Endometrial microvascular endothelial cells (primary cell): ENCODE results near the gene QPCTL. TPM values are rescaled to one million over a fixed set of nuclear protein-coding genes. Genes with fewer than 3 reads are reported as not detected.
"Not testable (repeated sequence)": the region's sequence is repeated elsewhere in the genome, so short reads cannot be mapped to it uniquely, and the experiment has no call there.

ENCODE experiments used
- in situ Hi-C: cut with HindIII; loops from 2 replicates; pipeline ENCODE4 v1.10.0; 2017; ENCODE audit warnings: low sequenced_read_pairs, low pct_unique_long_range_greater_than_20kb; ENCODE audit errors: inconsistent ontology term
- total RNA-seq: library from RNA; depleted of rRNA; stranded (reverse); fragments of >200 nt; gene quantifications from one replicate; pipeline ENCODE4 v1.2.3, GENCODE V29; 2015; ENCODE audit errors: inconsistent ontology term

QPCTL gene
- total RNA-seq, 1 donor from 2014 or later = 21.3 TPM

- in situ Hi-C loops = no loop called here
Measured at GRCh38 chr19:45712699-45713067, 20.2 kb downstream of the QPCTL start.

GRCh38 chr19:45713141-45713540 lies 20.7 kb downstream of the QPCTL start:
- in situ Hi-C loops = no loop called here

- in situ Hi-C loops = no loop called here
Measured at GRCh38 chr19:45715139-45715538, 22.7 kb downstream of the QPCTL start.

GRCh38 chr19:45716359-45717130 lies 24.1 kb downstream of the QPCTL start:
- in situ Hi-C loops = no loop called here

- in situ Hi-C loops = no loop called here
Measured at GRCh38 chr19:45717131-45717982, 24.9 kb downstream of the QPCTL start.

GRCh38 chr19:45717983-45718650 lies 25.7 kb downstream of the QPCTL start:
- in situ Hi-C loops = no loop called here

GRCh38 chr19:45720065-45720464 lies 27.6 kb downstream of the QPCTL start:
- in situ Hi-C loops = not testable (repeated sequence)

GRCh38 chr19:45728683-45729082 lies 36.2 kb downstream of the QPCTL start:
- in situ Hi-C loops = not testable (repeated sequence)

GRCh38 chr19:45729800-45730290 lies 37.4 kb downstream of the QPCTL start:
- in situ Hi-C loops = no loop called here

GRCh38 chr19:45730368-45731288 lies 38.2 kb downstream of the QPCTL start, which contains the start of gene FBXO46:
FBXO46 (minus strand) TSS chr19:45730896; CDS start chr19:45713495, 17,401 bp downstream.
- in situ Hi-C loops = no loop called here

- in situ Hi-C loops = no loop called here
Measured at GRCh38 chr19:45733160-45733810, 40.8 kb downstream of the QPCTL start, which contains the start of gene MEIOSIN. MEIOSIN (plus strand) TSS chr19:45733439; CDS start chr19:45735377, 1,938 bp downstream.

GRCh38 chr19:45739498-45740439 lies 47.3 kb downstream of the QPCTL start:
- in situ Hi-C loops = no loop called here

- in situ Hi-C loops = no loop called here
Measured at GRCh38 chr19:45742969-45743368, 50.5 kb downstream of the QPCTL start.

GRCh38 chr19:45745606-45746005 lies 53.1 kb downstream of the QPCTL start:
- in situ Hi-C loops = no loop called here

- in situ Hi-C loops = no loop called here
Measured at GRCh38 chr19:45746866-45747265, 54.4 kb downstream of the QPCTL start.

GRCh38 chr19:45747513-45747912 lies 55.0 kb downstream of the QPCTL start:
- in situ Hi-C loops = no loop called here

- in situ Hi-C loops = not testable (repeated sequence)
Measured at GRCh38 chr19:45751483-45751882, 59.0 kb downstream of the QPCTL start.
